Measurements from ENCODE around the gene OR1L8.

- TF ChIP-seq, protein P1, sequence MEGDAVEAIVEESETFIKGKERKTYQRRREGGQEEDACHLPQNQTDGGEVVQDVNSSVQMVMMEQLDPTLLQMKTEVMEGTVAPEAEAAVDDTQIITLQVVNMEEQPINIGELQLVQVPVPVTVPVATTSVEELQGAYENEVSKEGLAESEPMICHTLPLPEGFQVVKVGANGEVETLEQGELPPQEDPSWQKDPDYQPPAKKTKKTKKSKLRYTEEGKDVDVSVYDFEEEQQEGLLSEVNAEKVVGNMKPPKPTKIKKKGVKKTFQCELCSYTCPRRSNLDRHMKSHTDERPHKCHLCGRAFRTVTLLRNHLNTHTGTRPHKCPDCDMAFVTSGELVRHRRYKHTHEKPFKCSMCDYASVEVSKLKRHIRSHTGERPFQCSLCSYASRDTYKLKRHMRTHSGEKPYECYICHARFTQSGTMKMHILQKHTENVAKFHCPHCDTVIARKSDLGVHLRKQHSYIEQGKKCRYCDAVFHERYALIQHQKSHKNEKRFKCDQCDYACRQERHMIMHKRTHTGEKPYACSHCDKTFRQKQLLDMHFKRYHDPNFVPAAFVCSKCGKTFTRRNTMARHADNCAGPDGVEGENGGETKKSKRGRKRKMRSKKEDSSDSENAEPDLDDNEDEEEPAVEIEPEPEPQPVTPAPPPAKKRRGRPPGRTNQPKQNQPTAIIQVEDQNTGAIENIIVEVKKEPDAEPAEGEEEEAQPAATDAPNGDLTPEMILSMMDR (IDR thresholded peaks at IDR 0.05) = no peak
- no peak for TF ChIP-seq POLR2AphosphoS5 (IDR thresholded peaks at IDR 0.05; ENCODE audit: low read depth, low read length)
- TF ChIP-seq SIN3A (IDR thresholded peaks at IDR 0.05; ENCODE audit: borderline replicate concordance, insufficient read depth, low read depth, low read length) = no peak
- no peak for TF ChIP-seq REST (IDR thresholded peaks at IDR 0.05; ENCODE audit: insufficient read depth in 1 of 2, low read depth in 2 of 2, low read length in 1 of 2)
- TF ChIP-seq TCF7L2 (IDR thresholded peaks at IDR 0.05; ENCODE audit: low read depth, low read length) = no peak
These were observed 56.0 kb downstream of the OR1L8 start, which contains the start of gene OR1N1 for GRCh38 chr9:122527193-122527592.

Data from Panc1 (cell line).